Kidney epithelial cell (primary cell): ENCODE measurements around the gene KRTAP19-8. TPM values are rescaled to one million over a fixed set of nuclear protein-coding genes. Genes with fewer than 3 reads are reported as not detected.

Source experiments
- DNase-seq: peaks from one replicate; pipeline ENCODE4 v3.0.0-alpha.2; 2010; ENCODE audit warnings: low read depth
- H3K27me3 ChIP-seq: 2 replicates; pipeline ENCODE4 v1.6.0; 2011; ENCODE audit warnings: low read length; ENCODE audit not compliant: control insufficient read depth, insufficient read depth
- H3K36me3 ChIP-seq: 2 replicates; pipeline ENCODE4 v1.5.1; 2011; ENCODE audit warnings: low read length; ENCODE audit not compliant: control insufficient read depth, insufficient read depth
- H3K4me3 ChIP-seq: 2 replicates; pipeline ENCODE4 v1.5.1; 2011; ENCODE audit warnings: low read depth, mild to moderate bottlenecking, control low read depth, low read length
- total RNA-seq: library from RNA; depleted of rRNA; stranded (reverse); fragments of >200 nt; gene quantifications from 2 replicates; pipeline ENCODE4 v1.2.3, GENCODE V29; 2015
- TF ChIP-seq, protein P1 (sequence below): IDR thresholded peaks from 2 replicates; pipeline ENCODE4 v1.5.1; 2011; ENCODE audit warnings: mild to moderate bottlenecking, moderate library complexity, low read length, control low read depth, inconsistent platforms; ENCODE audit not compliant: insufficient read depth, poor library complexity, severe bottlenecking

Gene KRTAP19-8
- total RNA-seq, 1 donor from 2014 or later = not detected

DNA sequence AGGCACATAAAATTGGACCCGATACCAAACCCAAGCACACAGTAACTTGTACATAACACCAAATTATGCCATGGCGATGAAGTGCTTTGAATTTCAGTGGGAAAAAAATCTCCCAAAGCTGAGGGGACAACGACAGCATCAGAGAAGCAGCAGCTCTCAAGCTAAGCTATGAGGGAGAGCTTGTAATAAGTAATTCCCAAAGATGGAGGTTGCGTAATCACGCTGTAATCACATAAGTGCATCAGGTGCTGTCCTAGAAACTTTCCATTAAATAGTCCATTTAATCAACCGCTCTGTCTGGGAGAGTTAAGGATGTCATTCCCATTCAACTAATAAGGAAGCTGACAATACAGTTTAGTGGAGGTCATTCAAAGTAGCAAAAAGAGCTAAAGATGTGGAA is 37.6 kb upstream of the KRTAP19-8 start:
- Histone ChIP-seq H3K4me3 (no peak overlapping the region), H3K27me3 (no peaks in the 10 kb centered on the region), H3K36me3 (no peaks in the 10 kb centered on the region)
- DNase-seq = no peak
- TF ChIP-seq, protein P1, sequence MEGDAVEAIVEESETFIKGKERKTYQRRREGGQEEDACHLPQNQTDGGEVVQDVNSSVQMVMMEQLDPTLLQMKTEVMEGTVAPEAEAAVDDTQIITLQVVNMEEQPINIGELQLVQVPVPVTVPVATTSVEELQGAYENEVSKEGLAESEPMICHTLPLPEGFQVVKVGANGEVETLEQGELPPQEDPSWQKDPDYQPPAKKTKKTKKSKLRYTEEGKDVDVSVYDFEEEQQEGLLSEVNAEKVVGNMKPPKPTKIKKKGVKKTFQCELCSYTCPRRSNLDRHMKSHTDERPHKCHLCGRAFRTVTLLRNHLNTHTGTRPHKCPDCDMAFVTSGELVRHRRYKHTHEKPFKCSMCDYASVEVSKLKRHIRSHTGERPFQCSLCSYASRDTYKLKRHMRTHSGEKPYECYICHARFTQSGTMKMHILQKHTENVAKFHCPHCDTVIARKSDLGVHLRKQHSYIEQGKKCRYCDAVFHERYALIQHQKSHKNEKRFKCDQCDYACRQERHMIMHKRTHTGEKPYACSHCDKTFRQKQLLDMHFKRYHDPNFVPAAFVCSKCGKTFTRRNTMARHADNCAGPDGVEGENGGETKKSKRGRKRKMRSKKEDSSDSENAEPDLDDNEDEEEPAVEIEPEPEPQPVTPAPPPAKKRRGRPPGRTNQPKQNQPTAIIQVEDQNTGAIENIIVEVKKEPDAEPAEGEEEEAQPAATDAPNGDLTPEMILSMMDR = no peak

DNA sequence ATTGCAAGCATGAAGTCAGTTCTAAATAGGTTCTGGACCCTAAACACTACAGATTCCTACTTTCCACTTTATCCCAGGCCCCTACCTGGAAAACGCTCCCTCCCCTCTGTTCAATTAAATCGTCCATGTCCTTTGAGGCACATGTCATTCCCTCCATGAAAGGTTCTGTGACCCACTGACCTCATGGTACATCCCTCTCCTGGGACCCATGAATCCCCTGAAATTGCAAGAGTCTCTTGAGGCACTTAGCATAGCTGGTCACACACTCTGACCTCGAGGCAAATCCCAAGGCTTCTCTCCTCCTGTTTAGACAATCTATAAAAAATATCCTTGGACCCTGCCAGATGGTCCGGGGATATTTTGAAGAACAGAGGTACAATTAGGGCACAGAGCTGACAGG is 34.3 kb upstream of the KRTAP19-8 start:
- TF ChIP-seq, protein P1 = no peak
- no peaks in the 10 kb centered on the region for H3K27me3 ChIP-seq
- DNase-seq = no peak

DNA sequence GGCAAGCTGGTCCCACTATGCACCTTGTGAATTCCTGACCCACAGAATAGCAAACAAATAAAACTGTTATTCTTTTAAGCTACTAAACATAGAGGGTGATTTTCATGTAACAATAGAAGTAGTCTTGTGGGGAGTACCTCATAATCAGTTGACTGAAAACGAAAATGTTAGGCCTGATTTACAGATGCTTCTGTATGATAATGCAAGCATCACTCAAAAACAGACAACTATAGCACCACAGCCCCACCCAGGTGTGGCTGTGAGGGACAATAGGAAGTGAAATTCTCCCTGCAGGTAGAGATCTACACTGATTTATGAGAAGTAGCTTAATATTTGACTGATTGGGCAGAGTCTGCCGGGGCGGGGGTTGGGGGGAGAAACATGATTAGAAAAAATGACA is 26.5 kb upstream of the KRTAP19-8 start:
- no peaks in the 10 kb centered on the region for H3K27me3 ChIP-seq
- TF ChIP-seq, protein P1 = no peak

More for the DNA sequence above, 34.3 kb upstream of the KRTAP19-8 start:
- no peaks in the 10 kb centered on the region for H3K36me3 ChIP-seq
- H3K4me3 ChIP-seq = no peak overlapping the region

DNA sequence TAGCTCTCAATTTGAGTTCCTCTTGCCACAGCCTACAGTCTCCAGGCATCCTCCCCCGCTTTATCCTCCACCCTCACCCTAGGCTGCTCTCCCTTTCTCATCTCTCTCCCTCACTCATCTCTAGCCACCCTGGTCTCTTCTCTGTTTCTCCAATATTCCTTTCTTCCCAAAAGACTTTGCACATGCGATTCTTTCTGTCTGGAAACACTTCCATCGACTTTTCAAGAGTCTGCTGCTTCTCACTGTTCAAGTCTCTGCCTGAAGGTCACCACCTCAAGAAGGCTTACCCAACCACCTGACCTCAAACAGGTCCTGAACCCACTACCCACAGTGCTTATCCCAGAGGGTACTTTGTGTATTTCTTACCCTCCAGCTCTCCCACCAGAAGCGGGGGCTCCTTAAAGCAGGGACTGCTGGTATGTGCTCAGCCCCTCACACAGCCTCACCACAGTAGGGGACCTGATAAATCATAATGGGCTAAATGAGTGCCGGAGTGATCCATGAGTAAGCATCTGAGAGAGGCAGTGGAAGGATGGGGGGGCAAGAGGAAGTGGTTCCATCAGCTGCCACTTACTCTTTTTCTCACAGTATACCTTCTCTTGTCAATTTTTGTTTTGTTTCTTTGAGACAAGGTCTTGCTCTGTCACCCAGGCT is 14.3 kb upstream of the KRTAP19-8 start:
- TF ChIP-seq, protein P1 = no peak
- no peaks in the 10 kb centered on the region for H3K27me3 ChIP-seq
- H3K4me3 ChIP-seq = no peak overlapping the region

More for the DNA sequence above, 26.5 kb upstream of the KRTAP19-8 start:
- DNase-seq = no peak
- no peaks in the 10 kb centered on the region for H3K36me3 ChIP-seq
- no peak overlapping the region for H3K4me3 ChIP-seq

DNA sequence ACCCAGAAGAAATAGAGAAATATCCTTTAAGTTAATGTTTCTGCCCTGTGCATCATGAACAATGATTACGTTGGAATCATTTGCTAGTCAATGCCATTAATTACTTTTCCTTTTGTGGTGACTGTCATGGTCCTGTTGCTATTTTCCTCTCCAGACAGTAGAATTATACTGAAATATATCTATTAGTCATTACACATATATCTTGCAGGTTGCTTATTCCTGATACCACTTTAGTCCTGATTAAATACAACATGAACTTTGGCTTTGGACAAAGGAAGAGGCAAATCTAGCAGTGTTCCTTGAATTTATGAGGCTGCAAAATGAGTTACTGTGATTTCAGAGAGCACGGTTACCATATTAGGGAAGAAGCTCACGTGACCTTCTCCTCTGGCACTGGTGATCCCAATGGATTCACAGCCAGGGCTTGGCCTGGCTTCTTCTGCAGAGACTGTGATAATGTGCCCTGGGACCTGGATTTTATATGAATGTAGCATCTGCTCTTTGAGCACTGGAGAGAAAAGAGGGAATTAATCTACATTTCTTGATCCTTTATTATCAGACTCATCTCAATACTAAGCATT is 12.4 kb upstream of the KRTAP19-8 start:
- no peak overlapping the region for H3K4me3 ChIP-seq
- TF ChIP-seq, protein P1 = no peak
- no peaks in the 10 kb centered on the region for H3K36me3 ChIP-seq
- H3K27me3 ChIP-seq = no peaks in the 10 kb centered on the region
- no peak for DNase-seq

More for the DNA sequence above, 14.3 kb upstream of the KRTAP19-8 start:
- DNase-seq = no peak
- H3K36me3 ChIP-seq = no peaks in the 10 kb centered on the region
